ENCODE measurements around the gene RBM33.

The RBM33 gene

GRCh38 chr7:155796381-155797261, 152.2 kb downstream of the RBM33 start (continued):
- TF ChIP-seq ZNF362 (tag by site-specific recombination; IDR thresholded peaks at IDR 0.05), result no peak
- no peak for TF ChIP-seq ZNF707 (tag by site-specific recombination; IDR thresholded peaks at IDR 0.05)
- no peak for TF ChIP-seq ZNF292 (tag by site-specific recombination; IDR thresholded peaks at IDR 0.05; ENCODE audit: borderline replicate concordance, low read depth)
- no peak for TF ChIP-seq WT1 (tag by site-specific recombination; IDR thresholded peaks at IDR 0.05)
- no peak for TF ChIP-seq HIC1 (tag by site-specific recombination; IDR thresholded peaks at IDR 0.05)
- TF ChIP-seq ZNF621 (tag by site-specific recombination; IDR thresholded peaks at IDR 0.05), result no peak
- no peak for TF ChIP-seq KLF10 (tag by site-specific recombination; IDR thresholded peaks at IDR 0.05)
- TF ChIP-seq SCRT2 (tag by site-specific recombination; IDR thresholded peaks at IDR 0.05), result no peak
- no peak for TF ChIP-seq ZNF391 (tag by site-specific recombination; IDR thresholded peaks at IDR 0.05; ENCODE audit: borderline replicate concordance, low read depth)

GRCh38 chr7:155797262-155798250, 153.1 kb downstream of the RBM33 start:
- POLR2A ChIA-PET, result no interaction called here

GRCh38 chr7:155798673-155799439, 154.4 kb downstream of the RBM33 start:
- Histone ChIP-seq H3K4me3 (ENCODE audit: low read depth, low read length) (no peak overlapping the region), H3K27ac (ENCODE audit: extremely low read depth, low read depth, low read length) (no peak overlapping the region), H3K36me3 (ENCODE audit: control insufficient read depth in 2 of 2, insufficient read depth in 1 of 2, low read length in 2 of 2) (no peaks in the 10 kb centered on the region), H3K9me3 (ENCODE audit: control insufficient read depth, insufficient read depth, low read depth, low read length) (no peaks in the 10 kb centered on the region), H3K4me1 (ENCODE audit: control insufficient read depth, insufficient read depth, low read length) (no peaks in the 10 kb centered on the region; the same call in 1 of the 2 replicates)
- TF ChIP-seq ZNF501 (tag by site-specific recombination; IDR thresholded peaks at IDR 0.05) (no peak), ZNF292 (tag by site-specific recombination; IDR thresholded peaks at IDR 0.05; ENCODE audit: borderline replicate concordance, low read depth) (no peak), ZBTB7A (tag by site-specific recombination; IDR thresholded peaks at IDR 0.05; ENCODE audit: low read depth) (no peak), ZNF488 (tag by site-specific recombination; IDR thresholded peaks at IDR 0.05) (no peak), MYNN (tag by site-specific recombination; IDR thresholded peaks at IDR 0.05; ENCODE audit: borderline replicate concordance) (no peak), ZSCAN16 (tag by site-specific recombination; IDR thresholded peaks at IDR 0.05) (no peak)
- CTCF ChIA-PET, result interaction anchor here (0.6 to 1.4 kb wide), 5 partner anchors 662 to 1776 kb away, joined by 3 to 9 read pairs (median 3); no protein-coding TSS in a partner anchor
- POLR2A ChIA-PET, result no interaction called here

More at GRCh38 chr7:155797262-155798250, 153.1 kb downstream of the RBM33 start:
- CTCF ChIA-PET, result interaction anchor here (0.6 to 1.4 kb wide), 6 partner anchors 58 to 1019 kb away, joined by 3 to 9 read pairs (median 4); no protein-coding TSS in a partner anchor
- H3K9me3 ChIP-seq (ENCODE audit: control insufficient read depth, insufficient read depth, low read depth, low read length), result no peaks in the 10 kb centered on the region
- H3K4me3 ChIP-seq (ENCODE audit: low read depth, low read length), result no peak overlapping the region
- no peak overlapping the region for H3K27ac ChIP-seq (ENCODE audit: extremely low read depth, low read depth, low read length)
- H3K4me1 ChIP-seq (ENCODE audit: control insufficient read depth, insufficient read depth, low read length), result no peaks in the 10 kb centered on the region
- no peak for TF ChIP-seq ZNF449 (tag by site-specific recombination; IDR thresholded peaks at IDR 0.05)
- TF ChIP-seq ZNF248 (tag by site-specific recombination; IDR thresholded peaks at IDR 0.05), result no peak
- TF ChIP-seq KLF8 (tag by site-specific recombination; IDR thresholded peaks at IDR 0.05), result no peak
- H3K36me3 ChIP-seq (ENCODE audit: control insufficient read depth in 2 of 2, insufficient read depth in 1 of 2, low read length in 2 of 2), result no peaks in the 10 kb centered on the region
